OCI-LY1 (cell line): ENCODE data around the gene TMCO1.

Experiments
- H2AFZ ChIP-seq: fragments of 200-600 bp; sonication (generic), shearing (Covaris generic); 2 replicates; pipeline ENCODE4 v1.6.0; 2014; ENCODE audit warnings: antibody characterized with exemption, mild to moderate bottlenecking, low read length
- H3F3A ChIP-seq: fragments of 200-600 bp; sonication (generic), shearing (Covaris generic); 2 replicates; pipeline ENCODE4 v1.6.0; 2014; ENCODE audit warnings: mild to moderate bottlenecking, antibody characterized with exemption, low read length, moderate library complexity; ENCODE audit not compliant: insufficient read depth
- H3K27ac ChIP-seq: fragments of 200-600 bp; sonication (generic); 2 replicates; pipeline ENCODE4 v1.5.1; 2014; ENCODE audit warnings: low read length, mixed run types, mild to moderate bottlenecking, low read depth; ENCODE audit not compliant: poor library complexity, severe bottlenecking
- H3K27me3 ChIP-seq: fragments of 200-600 bp; sonication (generic); 2 replicates; pipeline ENCODE4 v1.6.0; 2014; ENCODE audit warnings: antibody characterized with exemption, mild to moderate bottlenecking, low read length, moderate library complexity; ENCODE audit not compliant: insufficient read depth
- H3K36me3 ChIP-seq: fragments of 200-600 bp; sonication (generic); 2 replicates; pipeline ENCODE4 v1.6.1; 2014; ENCODE audit warnings: mild to moderate bottlenecking, antibody characterized with exemption, low read length, moderate library complexity, mixed read lengths; ENCODE audit not compliant: insufficient read depth
- H3K4me1 ChIP-seq: fragments of 200-600 bp; sonication (generic); 2 replicates; pipeline ENCODE4 v1.5.1; 2014; ENCODE audit warnings: mild to moderate bottlenecking, low read length, moderate library complexity; ENCODE audit not compliant: insufficient read depth, severe bottlenecking
- H3K4me2 ChIP-seq: fragments of 200-600 bp; sonication (generic), shearing (Covaris generic); 2 replicates; pipeline ENCODE4 v1.6.1; 2014; ENCODE audit warnings: low read length
- H3K4me3 ChIP-seq: fragments of 200-600 bp; sonication (generic); 2 replicates; pipeline ENCODE4 v1.5.1; 2014; ENCODE audit warnings: low read length, low read depth, mild to moderate bottlenecking, mixed read lengths; ENCODE audit not compliant: poor library complexity, severe bottlenecking
- H3K79me2 ChIP-seq: fragments of 200-600 bp; shearing (Covaris generic); 2 replicates; pipeline ENCODE4 v1.6.1; 2016; ENCODE audit warnings: mixed run types, low read length, mixed read lengths; ENCODE audit not compliant: insufficient read depth
- H3K9ac ChIP-seq: fragments of 200-600 bp; sonication (generic), shearing (Covaris generic); 2 replicates; pipeline ENCODE4 v1.6.1; 2014; ENCODE audit warnings: mild to moderate bottlenecking, low read length, mixed read lengths
- H3K9me2 ChIP-seq: fragments of 200-600 bp; sonication (generic), shearing (Covaris generic); 2 replicates; pipeline ENCODE4 v1.6.1; 2014; ENCODE audit warnings: low read depth, mild to moderate bottlenecking, low read length, mixed read lengths
- H3K9me3 ChIP-seq: fragments of 200-600 bp; shearing (Covaris generic); 2 replicates; pipeline ENCODE4 v1.6.1; 2014; ENCODE audit warnings: low read length, mixed read lengths
- H4K20me1 ChIP-seq: fragments of 200-600 bp; sonication (generic), shearing (Covaris generic); 2 replicates; pipeline ENCODE4 v1.6.0; 2016; ENCODE audit warnings: mild to moderate bottlenecking, low read length; ENCODE audit not compliant: insufficient read depth
- EZH2 ChIP-seq: fragments of 200-600 bp; sonication (generic), shearing (Covaris generic); IDR thresholded peaks from 2 replicates; pipeline ENCODE4 v1.8.0; 2017; ENCODE audit warnings: borderline replicate concordance, mixed run types, mild to moderate bottlenecking, antibody characterized with exemption, low read length, moderate library complexity, mixed read lengths
- TF ChIP-seq, protein P1 (sequence below): fragments of 200-600 bp; sonication (generic), shearing (Covaris generic); IDR thresholded peaks from 2 replicates; pipeline ENCODE4 v1.5.1; 2017; ENCODE audit warnings: mild to moderate bottlenecking, antibody characterized with exemption, low read length, moderate library complexity, mixed read lengths

TMCO1 gene, protein sequence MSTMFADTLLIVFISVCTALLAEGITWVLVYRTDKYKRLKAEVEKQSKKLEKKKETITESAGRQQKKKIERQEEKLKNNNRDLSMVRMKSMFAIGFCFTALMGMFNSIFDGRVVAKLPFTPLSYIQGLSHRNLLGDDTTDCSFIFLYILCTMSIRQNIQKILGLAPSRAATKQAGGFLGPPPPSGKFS

DNA sequence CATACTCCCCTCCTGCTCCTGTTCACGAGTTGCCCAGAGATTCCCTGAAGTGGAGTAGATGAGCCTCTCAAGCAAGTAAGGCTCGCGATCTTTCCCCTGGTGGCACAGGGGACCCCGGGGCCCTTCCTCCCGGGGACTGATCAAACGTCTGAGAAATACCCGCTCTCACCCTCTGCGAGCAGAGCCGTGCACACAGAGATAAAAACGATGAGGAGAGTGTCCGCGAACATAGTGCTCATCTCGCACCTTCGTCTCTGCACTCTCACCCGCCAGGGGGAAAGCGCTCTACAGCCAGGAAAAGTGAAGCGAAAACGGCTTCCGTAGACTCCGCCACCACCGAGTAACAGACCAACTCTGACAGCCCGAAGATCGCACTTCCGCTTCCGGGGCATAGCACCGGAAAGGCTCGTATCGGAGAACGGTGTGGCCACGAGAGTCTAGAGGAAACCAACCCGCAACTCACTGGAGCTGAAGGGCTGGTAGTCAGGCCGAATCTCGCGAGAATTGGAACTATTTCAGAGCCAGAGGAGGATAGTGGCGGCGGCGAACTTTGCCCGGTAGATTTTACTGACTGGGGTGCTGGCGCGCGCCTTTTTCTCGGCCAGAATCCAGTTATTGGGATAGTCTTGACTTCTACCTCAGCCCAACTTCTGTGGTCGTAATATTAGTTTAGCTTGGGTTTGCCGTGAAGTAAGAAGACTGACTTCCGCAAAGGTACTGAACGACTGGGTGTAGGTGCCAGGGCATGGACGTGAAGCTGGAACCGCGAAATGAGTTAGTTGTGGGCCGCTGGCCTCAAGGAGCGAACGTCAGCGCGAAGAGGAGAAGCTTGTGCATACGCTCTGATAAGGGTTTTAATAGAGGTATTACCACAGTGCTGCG, at the start of gene TMCO1:
TSS of gene TMCO1 (minus strand) at position 356 of the 882 bp plus-strand sequence. CDS start at position 239, 117 bp downstream.
- no peak for TF ChIP-seq EZH2
- TF ChIP-seq, protein P1, sequence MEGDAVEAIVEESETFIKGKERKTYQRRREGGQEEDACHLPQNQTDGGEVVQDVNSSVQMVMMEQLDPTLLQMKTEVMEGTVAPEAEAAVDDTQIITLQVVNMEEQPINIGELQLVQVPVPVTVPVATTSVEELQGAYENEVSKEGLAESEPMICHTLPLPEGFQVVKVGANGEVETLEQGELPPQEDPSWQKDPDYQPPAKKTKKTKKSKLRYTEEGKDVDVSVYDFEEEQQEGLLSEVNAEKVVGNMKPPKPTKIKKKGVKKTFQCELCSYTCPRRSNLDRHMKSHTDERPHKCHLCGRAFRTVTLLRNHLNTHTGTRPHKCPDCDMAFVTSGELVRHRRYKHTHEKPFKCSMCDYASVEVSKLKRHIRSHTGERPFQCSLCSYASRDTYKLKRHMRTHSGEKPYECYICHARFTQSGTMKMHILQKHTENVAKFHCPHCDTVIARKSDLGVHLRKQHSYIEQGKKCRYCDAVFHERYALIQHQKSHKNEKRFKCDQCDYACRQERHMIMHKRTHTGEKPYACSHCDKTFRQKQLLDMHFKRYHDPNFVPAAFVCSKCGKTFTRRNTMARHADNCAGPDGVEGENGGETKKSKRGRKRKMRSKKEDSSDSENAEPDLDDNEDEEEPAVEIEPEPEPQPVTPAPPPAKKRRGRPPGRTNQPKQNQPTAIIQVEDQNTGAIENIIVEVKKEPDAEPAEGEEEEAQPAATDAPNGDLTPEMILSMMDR: peak; percentile 12; the same call in 1 of the 2 replicates
- no peaks in the 10 kb centered on the region for H3K9me3 ChIP-seq
- H3K4me1 ChIP-seq: peaks cover 29% of the 10 kb centered on the region
- peaks cover 7% of the 10 kb centered on the region for H3K79me2 ChIP-seq
- no peaks in the 10 kb centered on the region for H3K27me3 ChIP-seq
- peak within 1 kb of the TSS; percentile 7; the same call in 1 of the 2 replicates for H2AFZ ChIP-seq
- H3K36me3 ChIP-seq: peaks cover 44% of the 10 kb centered on the region
- H3K9ac ChIP-seq: peak within 1 kb of the TSS; percentile 88
- H3K4me3 ChIP-seq: peak within 1 kb of the TSS; percentile 95
- H3F3A ChIP-seq: no peaks in the 10 kb centered on the region
- H3K4me2 ChIP-seq: peak within 1 kb of the TSS; percentile 99
- no peaks in the 10 kb centered on the region for H3K9me2 ChIP-seq
- no peaks in the 10 kb centered on the region for H4K20me1 ChIP-seq
- peak within 1 kb of the TSS; percentile 84 for H3K27ac ChIP-seq

DNA sequence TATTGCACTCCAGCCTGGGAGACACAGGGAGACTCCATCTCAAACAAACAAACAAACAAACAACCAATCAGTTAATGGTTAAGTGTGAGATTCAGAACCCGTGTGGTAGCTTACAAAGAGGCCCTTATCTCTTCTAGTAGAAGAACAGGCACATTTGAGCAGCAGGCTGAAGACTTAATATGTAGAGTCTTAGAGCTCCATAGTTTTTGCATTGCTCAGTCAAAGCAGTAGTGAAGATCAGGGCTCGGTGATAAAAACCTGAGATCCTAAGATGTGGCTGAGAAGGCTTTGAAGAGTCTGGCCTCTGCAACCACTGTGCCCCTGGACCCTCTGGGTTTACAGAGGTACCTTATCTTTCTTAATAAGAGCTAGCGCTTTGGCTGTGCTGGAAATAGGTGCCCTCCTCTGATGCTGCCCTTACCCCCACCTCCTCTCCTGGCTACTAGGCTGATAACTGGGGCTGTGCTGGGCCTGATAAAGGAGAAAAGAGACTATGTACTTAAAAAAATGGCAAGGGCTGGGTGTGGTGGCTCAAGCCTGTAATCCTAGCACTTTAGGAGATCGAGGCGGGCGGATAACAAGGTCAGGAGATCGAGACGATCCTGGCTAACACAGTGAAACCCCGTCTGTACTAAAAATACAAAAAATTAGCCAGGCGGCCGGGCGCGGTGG, 48.3 kb upstream of the TMCO1 start:
- Histone ChIP-seq H3K36me3 (no peaks in the 10 kb centered on the region), H2AFZ (no peak overlapping the region)

DNA sequence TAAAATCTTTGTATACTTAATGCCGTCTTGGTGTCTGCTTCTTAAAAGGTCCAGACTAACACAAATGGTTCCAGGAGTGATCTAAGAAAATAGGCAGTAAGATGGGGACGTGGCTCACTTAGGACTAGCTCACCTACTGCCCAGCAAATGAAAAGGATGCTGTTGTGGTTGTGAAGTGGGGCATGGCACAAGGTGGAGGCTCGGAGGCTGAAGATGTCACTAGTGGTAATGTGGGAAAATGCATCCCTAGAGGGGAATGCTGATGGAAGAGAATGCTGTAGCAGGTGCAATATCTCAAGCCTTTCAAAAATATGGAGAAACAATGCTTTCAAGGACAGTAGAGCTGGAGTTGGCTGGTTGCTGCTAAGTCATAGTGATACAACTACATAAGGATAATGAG, 47.5 kb upstream of the TMCO1 start:
- Histone ChIP-seq H3K4me2 (no peak overlapping the region), H3K9me2 (no peaks in the 10 kb centered on the region), H3K4me3 (no peak overlapping the region), H3K27ac (no peak overlapping the region), H3K4me1 (no peaks in the 10 kb centered on the region), H3K9me3 (no peaks in the 10 kb centered on the region), H3K9ac (no peak overlapping the region), H3K36me3 (no peaks in the 10 kb centered on the region), H4K20me1 (no peaks in the 10 kb centered on the region), H3K27me3 (no peaks in the 10 kb centered on the region), H3F3A (no peaks in the 10 kb centered on the region), H3K79me2 (no peaks in the 10 kb centered on the region), H2AFZ (no peak overlapping the region)
- TF ChIP-seq EZH2: no peak
- TF ChIP-seq, protein P1: no peak

More for the DNA sequence above, 48.3 kb upstream of the TMCO1 start:
- no peaks in the 10 kb centered on the region for H3F3A ChIP-seq
- no peaks in the 10 kb centered on the region for H3K9me2 ChIP-seq
- no peak overlapping the region for H3K27ac ChIP-seq
- H3K4me1 ChIP-seq: no peaks in the 10 kb centered on the region
- TF ChIP-seq, protein P1: no peak
- no peak for TF ChIP-seq EZH2
- no peaks in the 10 kb centered on the region for H3K9me3 ChIP-seq
- H3K79me2 ChIP-seq: no peaks in the 10 kb centered on the region
- H3K9ac ChIP-seq: no peak overlapping the region
- H3K4me2 ChIP-seq: no peak overlapping the region
- no peak overlapping the region for H3K4me3 ChIP-seq
- H4K20me1 ChIP-seq: no peaks in the 10 kb centered on the region
- H3K27me3 ChIP-seq: no peaks in the 10 kb centered on the region; the same call in 1 of the 2 replicates
